GM12892 (cell line): ENCODE results near the gene MGMT.

ENCODE experiments used
- POLR2A ChIP-seq: IDR thresholded peaks from 2 replicates; pipeline ENCODE4 v1.6.1; 2011; ENCODE audit warnings: low read depth, low read length, control low read depth
- POLR2AphosphoS5 ChIP-seq: IDR thresholded peaks from 2 replicates; pipeline ENCODE4 v1.6.1; 2011; ENCODE audit warnings: low read depth, low read length, control low read depth

DNA sequence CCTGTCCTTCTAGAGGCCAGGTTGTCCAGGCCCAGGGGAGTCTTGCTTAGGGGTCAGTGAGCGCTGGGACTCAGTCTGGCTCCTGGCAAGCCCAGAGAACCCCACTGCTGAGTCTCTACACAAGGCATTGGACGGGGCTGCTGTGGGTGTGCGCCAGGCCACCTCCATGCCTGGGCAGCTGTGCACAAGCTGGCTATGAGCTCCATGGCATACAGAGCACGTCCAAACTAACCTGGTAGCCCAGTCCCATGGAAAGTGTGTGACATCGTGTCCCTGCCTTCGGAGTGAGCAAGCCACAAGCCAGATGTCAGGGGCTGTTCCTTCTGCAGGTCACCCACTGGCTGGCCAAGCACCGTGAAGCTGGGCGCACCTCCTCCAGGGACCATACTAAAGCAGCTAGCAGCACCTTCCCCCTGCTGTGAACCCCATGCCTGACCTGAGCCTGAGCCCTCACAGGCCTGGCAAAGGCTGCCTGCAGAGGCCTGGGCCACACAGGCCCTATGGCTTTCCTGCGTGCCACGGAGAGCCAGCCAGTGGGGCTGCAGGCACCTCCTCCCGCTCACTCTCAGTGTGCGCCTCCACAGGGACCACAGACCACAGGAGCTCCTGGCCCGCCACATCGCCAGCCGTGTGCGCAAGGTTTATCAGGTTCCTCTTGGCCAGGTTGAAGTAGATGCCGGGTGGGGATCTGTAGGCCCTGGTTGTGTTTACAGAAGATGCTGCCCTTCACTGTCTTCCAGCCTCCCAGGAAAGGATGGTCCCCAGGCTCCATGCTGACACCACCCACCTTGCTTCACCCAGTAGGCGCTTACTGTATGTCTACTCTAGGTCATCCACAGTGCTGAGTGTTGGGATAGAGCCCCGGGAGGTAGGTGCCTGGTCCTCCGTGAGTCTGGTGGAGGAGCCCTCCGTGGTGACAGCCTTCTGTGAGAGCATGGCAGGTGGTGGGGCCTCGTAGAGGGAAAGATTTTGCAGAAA is 277.4 kb downstream of the MGMT start:
- no peak for TF ChIP-seq POLR2A
- no peak for TF ChIP-seq POLR2AphosphoS5
